ENCODE data around the gene ILDR1.

DNA sequence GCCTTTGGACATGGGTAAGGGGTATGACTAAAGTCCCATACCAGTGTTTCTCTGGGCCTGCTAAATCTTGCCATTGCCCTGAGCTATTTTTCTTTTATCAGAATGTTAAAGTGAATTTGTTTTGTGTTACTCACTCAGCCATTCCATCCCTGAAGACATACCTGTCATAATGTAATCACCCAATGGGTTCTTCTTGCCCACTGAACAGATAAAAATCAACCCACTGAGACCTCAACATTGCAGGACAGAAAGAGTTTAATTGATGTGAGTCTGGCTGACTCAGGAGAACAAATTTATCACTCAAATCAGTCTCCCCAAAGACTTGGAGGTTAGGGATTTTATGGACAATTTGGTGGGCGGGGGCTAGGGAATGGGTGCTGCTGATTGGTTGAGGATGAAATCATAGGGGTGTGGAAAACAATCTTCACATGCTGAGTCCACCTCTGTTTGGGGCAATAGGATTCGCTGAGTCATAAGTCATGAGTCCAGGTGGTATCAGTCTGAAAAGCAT is 47.4 kb downstream of the ILDR1 start:
- TF ChIP-seq CTCF (IDR thresholded peaks at IDR 0.05; ENCODE audit: low read depth, low read length) (no peak), EZH2phosphoT487 (IDR thresholded peaks at IDR 0.05; ENCODE audit: low read depth) (no peak)

All from OCI-LY3 (cell line).